Activated naive CD8-positive, alpha-beta T cell treated with anti-CD3 and anti-CD28 coated beads, Interleukin-2, amount 10 ng/mL, durations not matched to agents 7 days and 5 days (primary cell): ENCODE measurements around the gene SNRNP48. TPM values are rescaled to one million over a fixed set of nuclear protein-coding genes. Genes with fewer than 3 reads are reported as not detected.
A peak's percentile ranks its signal among the peaks of the same experiment; 100 is the strongest.

ENCODE experiments used
- ATAC-seq: fragments of 150-1000 bp; cut with Tn5 transposase; one replicate; pipeline ENCODE4 v1.10.0; 2021; ENCODE audit warnings: low read depth, moderate library complexity
- POLR2A ChIA-PET: fragments of 350-600 bp; sonication (Branson Sonifier 250); formaldehyde crosslinking; loops from one replicate; lab custom pipeline; 2021; ENCODE audit warnings: antibody characterized with exemption; lab: Charles Lee
- DNase-seq: peaks from one replicate; pipeline ENCODE4 v3.0.0; 2021
- H3K27ac Mint-ChIP-seq: one replicate; pipeline ENCODE4 v1.8.0; 2022; ENCODE audit warnings: mild to moderate bottlenecking, mixed read lengths
- H3K27me3 Mint-ChIP-seq: one replicate; pipeline ENCODE4 v1.8.0; 2022; ENCODE audit warnings: mild to moderate bottlenecking, moderate library complexity, mixed read lengths
- H3K36me3 Mint-ChIP-seq: one replicate; pipeline ENCODE4 v1.8.0; 2021; ENCODE audit warnings: mild to moderate bottlenecking, mixed read lengths
- H3K4me1 Mint-ChIP-seq: one replicate; pipeline ENCODE4 v1.8.0; 2021; ENCODE audit warnings: mixed read lengths
- H3K4me3 Mint-ChIP-seq: one replicate; pipeline ENCODE4 v1.8.0; 2022; ENCODE audit warnings: mild to moderate bottlenecking, moderate library complexity, mixed read lengths
- H3K9me3 Mint-ChIP-seq: one replicate; pipeline ENCODE4 v1.8.0; 2021; ENCODE audit warnings: mixed read lengths
- total RNA-seq, 2 experiments: library from RNA; stranded (reverse); gene quantifications; one replicate each; pipeline ENCODE4 v1.2.3, GENCODE V29; 2021

SNRNP48 gene
- total RNA-seq, 2 experiments from 2014 or later = 19.8 to 21.6 TPM

GRCh38 chr6:7568021-7568420 lies 22.0 kb upstream of the SNRNP48 start:
- Mint-ChIP-seq H3K4me3 (no peak overlapping the region), H3K27ac (no peak overlapping the region), H3K9me3 (no peaks in the 10 kb centered on the region), H3K36me3 (no peaks in the 10 kb centered on the region), H3K27me3 (peaks cover 17% of the 10 kb centered on the region), H3K4me1 (no peaks in the 10 kb centered on the region)
- DNase-seq = no peak
- ATAC-seq = no peak
- POLR2A ChIA-PET = no interaction called here

GRCh38 chr6:7569082-7569481 lies 20.9 kb upstream of the SNRNP48 start:
- Mint-ChIP-seq H3K9me3 (no peaks in the 10 kb centered on the region), H3K4me1 (no peaks in the 10 kb centered on the region), H3K27ac (no peak overlapping the region), H3K4me3 (no peak overlapping the region), H3K27me3 (peaks cover 18% of the 10 kb centered on the region), H3K36me3 (no peaks in the 10 kb centered on the region)
- POLR2A ChIA-PET = no interaction called here
- ATAC-seq = no peak
- DNase-seq = no peak

GRCh38 chr6:7572213-7572943 lies 17.6 kb upstream of the SNRNP48 start:
- Mint-ChIP-seq H3K9me3 (no peaks in the 10 kb centered on the region), H3K36me3 (no peaks in the 10 kb centered on the region), H3K4me3 (no peak overlapping the region), H3K27me3 (peaks cover 31% of the 10 kb centered on the region), H3K27ac (no peak overlapping the region), H3K4me1 (no peaks in the 10 kb centered on the region)
- no peak for DNase-seq
- no peak for ATAC-seq
- POLR2A ChIA-PET = no interaction called here

GRCh38 chr6:7574500-7574899 lies 15.5 kb upstream of the SNRNP48 start:
- Mint-ChIP-seq H3K9me3 (no peaks in the 10 kb centered on the region), H3K4me3 (no peak overlapping the region), H3K27ac (no peak overlapping the region), H3K27me3 (peaks cover 33% of the 10 kb centered on the region), H3K4me1 (no peaks in the 10 kb centered on the region), H3K36me3 (no peaks in the 10 kb centered on the region)
- POLR2A ChIA-PET = no interaction called here
- DNase-seq (no peak), ATAC-seq (no peak)

- Mint-ChIP-seq H3K27ac (no peak overlapping the region), H3K36me3 (no peaks in the 10 kb centered on the region), H3K9me3 (no peaks in the 10 kb centered on the region), H3K27me3 (peaks cover 32% of the 10 kb centered on the region), H3K4me3 (no peak overlapping the region), H3K4me1 (no peaks in the 10 kb centered on the region)
- DNase-seq (no peak), ATAC-seq (no peak)
- POLR2A ChIA-PET = no interaction called here
Measured at GRCh38 chr6:7578516-7578915, 11.5 kb upstream of the SNRNP48 start.

- ATAC-seq (no peak), DNase-seq (no peak)
- Mint-ChIP-seq H3K4me3 (no peak overlapping the region), H3K9me3 (no peaks in the 10 kb centered on the region), H3K27ac (no peak overlapping the region), H3K27me3 (peaks cover 29% of the 10 kb centered on the region), H3K36me3 (no peaks in the 10 kb centered on the region), H3K4me1 (no peaks in the 10 kb centered on the region)
- POLR2A ChIA-PET = no interaction called here
Measured at GRCh38 chr6:7578931-7579330, 11.1 kb upstream of the SNRNP48 start.

- DNase-seq = no peak
Measured at GRCh38 chr6:7579851-7580250, 10.1 kb upstream of the SNRNP48 start.

GRCh38 chr6:7580537-7580926 lies 9.5 kb upstream of the SNRNP48 start:
- ATAC-seq (no peak), DNase-seq (no peak)
- peaks cover 20% of the 10 kb centered on the region for H3K27me3 Mint-ChIP-seq
- POLR2A ChIA-PET = no interaction called here
- H3K36me3 Mint-ChIP-seq = no peaks in the 10 kb centered on the region
- H3K4me1 Mint-ChIP-seq = no peaks in the 10 kb centered on the region
- no peak overlapping the region for H3K27ac Mint-ChIP-seq
- no peaks in the 10 kb centered on the region for H3K9me3 Mint-ChIP-seq
- H3K4me3 Mint-ChIP-seq = no peak overlapping the region

More at GRCh38 chr6:7579851-7580250, 10.1 kb upstream of the SNRNP48 start:
- Mint-ChIP-seq H3K36me3 (no peaks in the 10 kb centered on the region), H3K27me3 (peaks cover 26% of the 10 kb centered on the region), H3K4me1 (no peaks in the 10 kb centered on the region), H3K27ac (no peak overlapping the region), H3K4me3 (no peak overlapping the region), H3K9me3 (no peaks in the 10 kb centered on the region)
- no peak for ATAC-seq
- POLR2A ChIA-PET = no interaction called here

GRCh38 chr6:7580927-7581618 lies 8.9 kb upstream of the SNRNP48 start:
- DNase-seq = no peak
- no peak overlapping the region for H3K4me3 Mint-ChIP-seq
- no peaks in the 10 kb centered on the region for H3K9me3 Mint-ChIP-seq
- H3K4me1 Mint-ChIP-seq = no peaks in the 10 kb centered on the region
- no peak for ATAC-seq
- H3K27me3 Mint-ChIP-seq = peaks cover 15% of the 10 kb centered on the region
- POLR2A ChIA-PET = interaction anchor here (1.3 kb wide), 1 partner anchor 9 kb away, joined by 3 read pairs; the partner anchor contains the start of gene SNRNP48
- no peaks in the 10 kb centered on the region for H3K36me3 Mint-ChIP-seq
- H3K27ac Mint-ChIP-seq = no peak overlapping the region

GRCh38 chr6:7585287-7585930 lies 4.6 kb upstream of the SNRNP48 start:
- DNase-seq (no peak), ATAC-seq (no peak)
- Mint-ChIP-seq H3K27ac (no peak overlapping the region), H3K4me3 (no peak overlapping the region), H3K9me3 (no peaks in the 10 kb centered on the region), H3K27me3 (peaks cover 4% of the 10 kb centered on the region), H3K4me1 (peaks cover 7% of the 10 kb centered on the region), H3K36me3 (peaks cover 2% of the 10 kb centered on the region)
- POLR2A ChIA-PET = no interaction called here

GRCh38 chr6:7587631-7588100 lies 2.3 kb upstream of the SNRNP48 start:
- Mint-ChIP-seq H3K4me1 (peaks cover 22% of the 10 kb centered on the region), H3K9me3 (no peaks in the 10 kb centered on the region), H3K27me3 (peaks cover 2% of the 10 kb centered on the region), H3K4me3 (no peak overlapping the region), H3K27ac (no peak overlapping the region), H3K36me3 (peaks cover 9% of the 10 kb centered on the region)
- DNase-seq (no peak), ATAC-seq (no peak)
- POLR2A ChIA-PET = interaction anchor here (0.7 kb wide), 1 partner anchor 27 kb away, joined by 4 read pairs; no protein-coding TSS in a partner anchor

- POLR2A ChIA-PET = interaction anchor here (0.7 kb wide), 1 partner anchor 26 kb away, joined by 4 read pairs; no protein-coding TSS in a partner anchor
- DNase-seq = no peak
- Mint-ChIP-seq H3K4me3 (no peak overlapping the region), H3K4me1 (peaks cover 29% of the 10 kb centered on the region), H3K27ac (no peak overlapping the region), H3K27me3 (peaks cover 2% of the 10 kb centered on the region), H3K9me3 (no peaks in the 10 kb centered on the region), H3K36me3 (peaks cover 15% of the 10 kb centered on the region)
- ATAC-seq = no peak
Measured at GRCh38 chr6:7588506-7588905, 1.5 kb upstream of the SNRNP48 start.

GRCh38 chr6:7589221-7589620 lies 777 bp upstream of the SNRNP48 start:
- Mint-ChIP-seq H3K4me1 (peaks cover 29% of the 10 kb centered on the region), H3K4me3 (peak overlapping the region; percentile 96), H3K36me3 (peaks cover 15% of the 10 kb centered on the region), H3K27me3 (peaks cover 2% of the 10 kb centered on the region), H3K9me3 (no peaks in the 10 kb centered on the region), H3K27ac (no peak overlapping the region)
- DNase-seq (no peak), ATAC-seq (no peak)
- POLR2A ChIA-PET = interaction anchor here (0.6 to 0.9 kb wide), 2 partner anchors 184 to 200 kb away, joined by 6 to 7 read pairs; partner anchors contain the start of genes CAGE1 and RIOK1
